Sigmoid colon (tissue), 7 donors: ENCODE data around the gene PHLPP1. TPM values are rescaled to one million over a fixed set of nuclear protein-coding genes. Genes with fewer than 3 reads are reported as not detected.

ENCODE experiments used
- DNase-seq: peaks from one replicate; pipeline ENCODE4 v3.0.0-alpha.2; 2019
- H3K27ac ChIP-seq, 4 donors: fragments of 200-600 bp; sonication (generic); one replicate each; pipeline ENCODE4 v1.5.1; 2016 to 2019; ENCODE audit warnings: mild to moderate bottlenecking in 1 of 4
- H3K27me3 ChIP-seq, 3 donors: fragments of 200-600 bp; sonication (generic); one replicate each; pipeline ENCODE4 v1.5.1; 2019; ENCODE audit warnings: mild to moderate bottlenecking in 1 of 3
- H3K36me3 ChIP-seq, 4 donors: fragments of 200-600 bp; sonication (generic); one replicate each; pipeline ENCODE4 v1.5.1; 2016 to 2019
- H3K4me1 ChIP-seq, 4 donors: fragments of 200-600 bp; sonication (generic); one replicate each; pipeline ENCODE4 v1.5.1; 2017 to 2019
- H3K4me3 ChIP-seq, 4 donors: fragments of 200-600 bp; sonication (generic); one replicate each; pipeline ENCODE4 v1.5.1; 2017 to 2019; ENCODE audit warnings: mild to moderate bottlenecking in 2 of 4, moderate library complexity in 1 of 4
- H3K9me3 ChIP-seq, 4 donors: fragments of 200-600 bp in 3 of 4; sonication (generic) in 3 of 4; one replicate each; pipeline versions ENCODE4 v1.5.1 to v1.6.1; 2013 to 2019
- CTCF ChIP-seq, 4 experiments: fragments of 450-650 bp in 3 of 4; fragments of 200-600 bp in 1 of 4; IDR thresholded peaks; one replicate each; pipeline ENCODE4 v1.5.1; 2016 to 2019; ENCODE audit warnings: antibody characterized with exemption in 4 of 4, mild to moderate bottlenecking in 3 of 4, moderate library complexity in 2 of 4
- EP300 ChIP-seq, 4 donors: sonication (generic); formaldehyde crosslinking; IDR thresholded peaks; one replicate each; pipeline ENCODE4 v1.6.1; 2017; ENCODE audit warnings: antibody characterized with exemption in 4 of 4
- POLR2A ChIP-seq, 2 donors: fragments of 450-650 bp; IDR thresholded peaks; one replicate each; pipeline ENCODE4 v1.6.1; 2016; ENCODE audit warnings: antibody characterized with exemption in 2 of 2, mild to moderate bottlenecking in 2 of 2, moderate library complexity in 2 of 2
- POLR2AphosphoS5 ChIP-seq, 4 donors: sonication (generic); formaldehyde crosslinking; IDR thresholded peaks; one replicate each; pipeline ENCODE4 v1.6.1; 2017; ENCODE audit warnings: antibody characterized with exemption in 4 of 4
- WGBS, 2 donors: extraction: QIAGEN DNeasy Blood & Tissue Kit; methylation state at CpG; one replicate each; pipeline ENCODE4 v1.1.7; 2013; 5-methylcytosine and 5-hydroxymethylcytosine counted together
- intact Hi-C: fragments of 100-400 bp; cut with DNase I; formaldehyde crosslinking; loops from one replicate; pipeline ENCODE4 v1.15.1; 2023
- polyA plus RNA-seq, 3 donors: library from polyadenylated mRNA; stranded (reverse); fragments of 200-250 nt; gene quantifications; one replicate each; pipeline ENCODE4 v1.2.3, GENCODE V29; 2013
- total RNA-seq, 4 donors: library from RNA; depleted of rRNA; stranded (reverse); fragments of >200 nt; gene quantifications; one replicate each; pipeline ENCODE4 v1.1.0, GENCODE V29; 2016
- donor health status: healthy with polysubstance abuse.
- donor health status: Bipolar disorder and iron deficiency.
- donor health status: healthy.

Gene PHLPP1
- total and polyA plus RNA-seq, 7 donors, result 4.2 to 18.6 (median 7.1) TPM

- DNase-seq, result no peak
- no peak overlapping the region for H3K4me3 ChIP-seq
- 95 to 97% methylated on average over 1 of the region's 1 CpG for WGBS, 2 donors
- intact Hi-C loops, result no loop called here
- no peak for TF ChIP-seq EP300 (IDR thresholded peaks at IDR 0.05)
- TF ChIP-seq CTCF (IDR thresholded peaks at IDR 0.05), result no peak
- no peak for TF ChIP-seq POLR2AphosphoS5 (IDR thresholded peaks at IDR 0.05)
- TF ChIP-seq POLR2A (IDR thresholded peaks at IDR 0.05), result no peak
- peaks cover 0 to 35% (median 2%) of the 10 kb centered on the region in 4 donors for H3K36me3 ChIP-seq
- H3K4me1 ChIP-seq, result no peaks in the 10 kb centered on the region
- H3K9me3 ChIP-seq, result no peaks in the 10 kb centered on the region
- no peak overlapping the region for H3K27ac ChIP-seq
- no peaks in the 10 kb centered on the region for H3K27me3 ChIP-seq
These were observed 181.8 kb downstream of the PHLPP1 start for GRCh38 chr18:62897153-62897552.

GRCh38 chr18:62898359-62898758 is 183.0 kb downstream of the PHLPP1 start:
- no peak for TF ChIP-seq EP300 (IDR thresholded peaks at IDR 0.05)
- no peak for TF ChIP-seq CTCF (IDR thresholded peaks at IDR 0.05)
- TF ChIP-seq POLR2A (IDR thresholded peaks at IDR 0.05), result no peak
- no peak for TF ChIP-seq POLR2AphosphoS5 (IDR thresholded peaks at IDR 0.05)
- H3K27ac ChIP-seq, result no peak overlapping the region
- DNase-seq, result no peak
- no peaks in the 10 kb centered on the region for H3K4me1 ChIP-seq
- intact Hi-C loops, result no loop called here
- no peaks in the 10 kb centered on the region for H3K9me3 ChIP-seq
- peaks cover 0 to 44% (median 2%) of the 10 kb centered on the region in 4 donors for H3K36me3 ChIP-seq
- H3K27me3 ChIP-seq, result no peaks in the 10 kb centered on the region
- 87 to 91% methylated on average over 2 of the region's 2 CpGs for WGBS, 2 donors
- H3K4me3 ChIP-seq, result no peak overlapping the region

DNA sequence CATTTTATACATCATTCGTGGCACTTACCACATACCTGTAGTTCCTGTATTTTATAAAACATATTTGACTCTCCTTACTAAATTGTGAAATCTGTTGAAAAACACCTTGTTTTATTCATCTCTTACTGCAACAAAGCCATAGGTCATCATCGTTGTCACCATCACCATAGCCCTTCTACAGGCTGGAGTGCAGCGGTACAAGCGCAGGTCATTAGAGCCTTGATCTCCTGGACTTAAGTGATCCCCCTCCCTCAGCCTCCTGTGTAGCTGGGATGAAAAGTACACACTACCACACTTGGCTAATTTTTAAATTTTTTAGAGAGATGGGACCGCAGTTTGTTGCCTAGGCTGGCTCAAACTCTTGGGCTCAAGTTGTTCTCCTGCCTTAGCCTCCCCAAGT is 184.2 kb downstream of the PHLPP1 start:
- no peak overlapping the region for H3K4me3 ChIP-seq
- 96 to 98% methylated on average over 5 of the region's 5 CpGs for WGBS, 2 donors
- no peaks in the 10 kb centered on the region for H3K4me1 ChIP-seq
- H3K36me3 ChIP-seq, result peaks cover 0 to 54% (median 2%) of the 10 kb centered on the region in 4 donors
- TF ChIP-seq EP300 (IDR thresholded peaks at IDR 0.05) (no peak), POLR2AphosphoS5 (IDR thresholded peaks at IDR 0.05) (no peak), POLR2A (IDR thresholded peaks at IDR 0.05) (no peak), CTCF (IDR thresholded peaks at IDR 0.05) (no peak)
- no peaks in the 10 kb centered on the region for H3K27me3 ChIP-seq
- no peak overlapping the region for H3K27ac ChIP-seq
- intact Hi-C loops, result no loop called here
- DNase-seq, result no peak
- no peaks in the 10 kb centered on the region for H3K9me3 ChIP-seq

GRCh38 chr18:62900132-62900883 is 185.0 kb downstream of the PHLPP1 start:
- TF ChIP-seq CTCF (IDR thresholded peaks at IDR 0.05) (no peak), POLR2A (IDR thresholded peaks at IDR 0.05) (no peak), POLR2AphosphoS5 (IDR thresholded peaks at IDR 0.05) (no peak), EP300 (IDR thresholded peaks at IDR 0.05) (no peak)
- 93 to 95% methylated on average over 7 of the region's 7 CpGs for WGBS, 2 donors
- H3K9me3 ChIP-seq, result no peaks in the 10 kb centered on the region
- no peak overlapping the region for H3K27ac ChIP-seq
- no peaks in the 10 kb centered on the region for H3K4me1 ChIP-seq
- intact Hi-C loops, result no loop called here
- no peak overlapping the region for H3K4me3 ChIP-seq
- no peaks in the 10 kb centered on the region for H3K27me3 ChIP-seq
- DNase-seq, result no peak
- H3K36me3 ChIP-seq, result peaks cover 0 to 54% (median 2%) of the 10 kb centered on the region in 4 donors
